HG02852 (cell line): Measurements from ENCODE around the gene DCTN4.
A peak's percentile ranks its signal among the peaks of the same experiment; 100 is the strongest.
"Not testable (repeated sequence)": the region's sequence is repeated elsewhere in the genome, so short reads cannot be mapped to it uniquely, and the experiment has no call there.

Experiments used
- ATAC-seq: cut with Tn5 transposase; IDR thresholded peaks from one replicate; pipeline ENCODE4 v1.9.1; 2021; ENCODE audit warnings: mild to moderate bottlenecking, moderate library complexity; ENCODE audit not compliant: unreplicated experiment

Gene DCTN4

DNA sequence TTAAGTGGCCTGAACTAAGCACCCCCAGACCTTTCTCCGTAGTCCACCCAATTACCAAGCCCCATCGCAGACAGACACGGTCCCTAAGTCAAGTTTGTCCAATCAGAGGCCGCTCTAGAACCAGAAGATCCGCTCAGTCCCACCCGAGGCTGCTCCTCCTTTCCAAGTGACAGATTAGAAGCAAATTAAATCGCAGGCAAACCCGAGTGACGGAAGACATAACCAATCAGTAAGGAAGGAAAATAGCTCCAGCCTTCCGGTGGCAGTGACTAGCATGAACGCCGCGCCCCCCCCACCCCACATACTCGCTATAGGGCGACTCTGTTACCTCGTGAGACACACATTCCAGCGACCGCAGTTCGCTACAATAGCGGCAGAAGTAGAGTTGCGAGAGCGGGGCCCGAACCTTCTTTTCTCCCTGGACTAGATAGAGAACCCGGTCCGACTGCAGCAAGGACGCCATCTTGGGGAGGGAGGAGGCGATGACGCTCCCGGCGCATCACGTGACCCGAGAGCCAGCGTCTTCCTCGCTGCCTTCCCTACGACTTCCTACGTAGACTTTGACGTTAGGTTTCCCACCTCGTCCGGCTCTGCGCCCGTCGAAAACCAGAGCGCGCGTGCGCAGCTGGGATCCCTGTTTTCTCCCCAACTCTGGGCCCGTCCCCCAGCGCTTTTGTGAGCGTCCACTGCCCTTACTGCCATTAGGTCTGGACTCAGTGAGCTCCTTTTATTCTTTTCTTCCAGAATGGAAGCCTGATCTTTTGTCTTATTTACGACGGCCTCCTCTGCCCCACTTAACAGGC is at the start of gene DCTN4:
Gene DCTN4 (minus strand): TSS at position 487 of the 803 bp plus-strand sequence. CDS start 24 bp downstream, at position 463.
- peak; percentile 96 for ATAC-seq

DNA sequence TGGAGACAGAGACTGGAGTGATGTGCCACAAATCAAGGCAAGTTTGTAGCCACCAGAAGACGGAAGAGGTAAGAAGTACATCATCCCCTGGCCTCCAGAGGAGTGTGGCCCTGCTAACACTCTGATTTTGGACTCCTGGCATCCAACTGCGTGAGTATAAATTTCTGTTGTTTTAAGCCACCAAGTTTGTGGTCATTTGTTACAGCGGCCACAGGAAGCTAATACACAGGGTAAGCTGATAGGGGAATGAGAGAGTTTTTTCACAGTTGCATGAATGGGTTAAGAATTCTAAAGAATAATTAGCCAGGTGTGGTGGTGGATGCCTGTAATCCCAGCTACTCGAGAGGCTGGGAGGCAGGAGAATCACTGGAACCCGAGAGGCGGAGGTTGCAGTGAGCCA is 45.6 kb upstream of the DCTN4 start:
- no peak for ATAC-seq

DNA sequence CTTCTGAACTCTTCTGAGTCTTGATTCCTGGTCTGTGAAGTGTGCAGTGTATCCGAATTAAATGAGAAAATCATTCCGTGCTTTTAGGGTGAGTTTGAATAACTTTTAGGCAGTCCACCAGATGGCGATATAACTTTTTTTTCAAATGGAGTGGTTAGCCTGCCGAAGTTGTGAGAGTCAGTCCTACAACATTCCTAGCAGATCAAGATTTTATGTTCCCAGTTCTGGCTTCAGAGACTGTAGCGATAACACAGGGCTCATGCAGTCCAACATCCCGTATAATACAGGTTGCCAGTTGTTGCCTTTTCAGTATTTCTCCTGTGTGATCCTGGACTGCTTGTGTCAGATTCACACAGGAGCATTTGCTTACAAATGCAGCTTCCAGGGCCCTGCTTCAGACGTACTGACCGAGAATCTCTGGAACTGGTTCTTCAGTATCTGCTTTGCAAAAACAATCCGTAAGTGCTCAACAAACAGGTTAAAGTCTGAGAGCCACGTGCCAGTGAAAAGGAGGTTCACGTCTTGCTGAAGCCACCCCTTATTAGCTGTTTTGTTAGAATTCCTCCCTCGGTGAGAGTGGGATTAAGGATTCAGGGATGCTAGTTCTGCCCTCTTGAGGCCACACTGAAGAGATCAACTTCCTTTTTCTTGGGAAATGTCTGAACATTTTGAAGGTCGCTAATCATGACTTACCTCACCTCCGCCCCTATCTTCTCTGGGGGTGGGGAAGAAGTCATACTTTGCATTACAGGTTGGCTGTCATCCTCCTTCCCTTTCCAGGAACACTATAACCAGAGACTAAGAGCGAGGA is 42.5 kb upstream of the DCTN4 start:
- ATAC-seq = peak; percentile 63

DNA sequence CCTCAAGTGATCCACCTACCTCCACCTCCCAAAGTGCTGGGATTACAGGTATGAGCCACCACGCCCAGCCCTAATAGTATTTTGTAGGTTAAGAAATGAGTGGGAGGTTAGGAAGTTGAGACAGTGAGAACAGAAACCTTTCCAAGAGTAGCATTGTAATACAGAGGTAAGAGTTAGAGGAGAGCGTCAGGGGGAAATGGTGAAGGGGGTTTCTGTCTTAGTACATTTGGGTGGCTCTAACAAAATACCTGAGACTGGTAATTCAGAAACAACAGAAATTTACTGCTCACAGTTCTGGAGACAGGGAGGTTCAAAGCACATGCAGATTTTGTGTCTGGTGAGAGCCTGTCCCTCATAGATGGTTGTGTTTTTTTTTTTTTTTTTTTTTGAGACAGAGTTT is 38.6 kb upstream of the DCTN4 start:
- no peak for ATAC-seq

DNA sequence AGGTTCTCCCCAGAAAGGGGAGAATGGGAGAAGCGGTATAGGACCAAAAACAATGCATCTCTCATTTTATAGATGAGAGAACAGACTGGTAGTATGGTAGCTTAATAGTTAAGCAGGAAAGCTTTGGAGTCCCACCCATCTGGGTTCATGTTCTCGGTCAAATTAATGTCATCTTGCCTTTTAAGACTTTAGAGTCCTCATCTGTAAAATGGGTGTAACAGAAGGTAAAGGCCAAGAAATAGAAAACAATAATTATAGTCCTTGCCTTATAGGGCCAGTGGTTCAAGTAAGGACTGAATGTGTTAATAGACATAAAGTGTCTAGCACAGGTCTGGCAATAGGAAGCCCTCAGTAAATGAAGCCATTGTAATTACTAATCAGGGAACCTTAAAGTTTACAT is 36.1 kb upstream of the DCTN4 start:
- no peak for ATAC-seq

DNA sequence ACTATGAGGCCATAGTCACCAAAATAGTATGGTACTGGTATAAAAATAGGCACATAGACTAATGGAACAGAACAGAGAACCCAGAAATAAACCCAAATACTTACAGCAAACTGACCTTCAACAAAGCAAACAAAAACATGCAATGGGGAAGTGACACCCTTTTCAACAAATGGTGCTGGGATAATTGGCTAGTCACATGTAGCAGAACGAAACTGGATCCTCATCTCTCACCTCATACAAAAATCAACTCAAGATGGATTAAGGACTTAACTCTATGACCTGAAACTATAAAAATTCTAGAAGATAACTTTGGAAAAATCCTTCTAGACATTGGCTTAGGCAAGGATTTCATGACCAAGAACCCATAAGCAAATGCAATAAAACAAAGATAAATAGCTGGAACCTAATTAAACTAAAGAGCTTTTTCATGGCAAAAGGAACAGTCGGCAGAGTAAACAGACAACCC is 34.6 kb upstream of the DCTN4 start:
- ATAC-seq = not testable (repeated sequence)

DNA sequence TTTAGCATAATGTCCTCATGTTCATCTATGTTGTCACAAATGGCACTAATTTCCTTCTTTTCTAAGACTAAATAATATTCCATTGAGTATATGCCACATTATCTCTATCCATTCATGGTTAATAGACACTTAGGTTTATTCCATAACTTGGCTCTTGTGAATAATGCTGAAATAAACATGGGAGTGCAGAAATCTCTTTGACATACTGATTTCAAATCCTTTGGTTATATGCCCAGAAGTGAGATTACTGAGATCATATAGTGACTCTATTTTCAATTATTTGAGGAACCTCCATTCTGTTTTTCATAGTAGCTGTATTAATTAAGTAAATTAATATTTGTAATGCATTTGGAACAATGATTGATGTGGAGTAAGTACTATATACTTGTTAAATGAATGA is 32.7 kb upstream of the DCTN4 start:
- ATAC-seq = no peak

DNA sequence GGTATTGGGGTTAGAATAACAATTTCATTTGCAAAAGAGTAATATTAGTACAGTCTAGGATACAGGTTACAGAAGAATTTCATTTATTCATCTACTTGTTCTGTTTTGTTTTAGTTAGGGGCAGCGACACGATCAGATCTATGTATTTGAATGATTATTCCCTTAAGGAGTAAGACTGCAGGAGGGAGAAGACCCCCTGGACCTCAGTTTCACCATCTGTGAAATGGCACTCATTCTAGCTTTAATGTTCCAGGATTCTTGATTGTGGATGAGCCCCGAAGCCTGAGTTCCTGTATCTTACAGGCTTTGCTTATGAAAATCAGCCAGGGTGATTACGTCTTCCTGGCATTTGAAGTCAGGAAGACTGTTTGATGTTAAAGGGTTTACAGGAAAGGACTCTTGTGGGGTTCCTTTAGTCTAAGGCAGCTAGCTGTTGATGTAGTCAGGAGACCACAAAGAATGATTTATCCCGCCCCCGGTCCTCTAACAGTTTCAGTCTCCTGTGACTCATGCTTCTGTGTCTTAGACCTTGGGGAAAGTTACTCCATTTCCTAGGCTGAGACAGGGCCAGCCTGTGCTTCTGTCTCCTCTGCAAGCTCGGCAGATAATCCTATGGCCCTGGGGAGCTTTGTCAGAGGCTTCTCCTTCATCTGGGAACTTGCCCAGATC is 31.3 kb upstream of the DCTN4 start:
- peak; percentile 98 for ATAC-seq

DNA sequence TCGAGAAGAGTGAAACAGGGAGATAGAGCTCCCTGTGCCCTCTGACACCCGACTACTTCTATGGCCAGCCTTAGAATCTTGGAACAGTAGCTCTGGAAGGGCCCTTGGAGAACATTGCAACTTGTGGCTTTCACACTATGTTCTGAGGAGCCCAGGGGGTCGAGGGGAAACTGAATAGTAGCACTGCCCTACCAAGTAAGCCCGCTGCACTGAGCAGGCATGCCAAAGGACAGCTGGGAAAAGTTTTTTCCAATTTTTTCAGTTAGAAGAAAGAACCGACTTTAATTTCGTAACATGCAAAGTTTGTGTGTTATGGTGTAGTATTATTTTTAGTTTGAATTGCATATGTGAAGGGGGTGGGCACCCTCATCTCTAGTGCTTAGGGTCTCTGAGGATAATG is 30.6 kb upstream of the DCTN4 start:
- no peak for ATAC-seq

DNA sequence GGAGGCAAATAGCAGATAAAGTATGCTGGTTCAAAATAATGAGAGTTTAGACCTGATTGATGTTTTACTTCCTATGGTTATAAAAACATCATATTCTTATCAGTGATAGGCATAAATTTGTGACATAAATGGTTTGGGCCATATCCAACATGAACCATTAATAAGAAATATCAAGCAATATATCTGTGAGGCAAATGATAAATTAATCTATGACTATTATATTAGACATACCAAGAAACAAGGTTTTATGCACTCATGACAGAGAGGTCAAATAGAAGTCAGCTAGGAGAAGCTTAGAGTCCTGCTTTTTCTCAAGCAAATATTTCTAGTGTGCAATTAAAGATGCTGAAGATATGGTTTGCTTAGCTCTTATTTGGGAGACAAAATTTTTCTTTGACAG is 30.2 kb upstream of the DCTN4 start:
- ATAC-seq = no peak

DNA sequence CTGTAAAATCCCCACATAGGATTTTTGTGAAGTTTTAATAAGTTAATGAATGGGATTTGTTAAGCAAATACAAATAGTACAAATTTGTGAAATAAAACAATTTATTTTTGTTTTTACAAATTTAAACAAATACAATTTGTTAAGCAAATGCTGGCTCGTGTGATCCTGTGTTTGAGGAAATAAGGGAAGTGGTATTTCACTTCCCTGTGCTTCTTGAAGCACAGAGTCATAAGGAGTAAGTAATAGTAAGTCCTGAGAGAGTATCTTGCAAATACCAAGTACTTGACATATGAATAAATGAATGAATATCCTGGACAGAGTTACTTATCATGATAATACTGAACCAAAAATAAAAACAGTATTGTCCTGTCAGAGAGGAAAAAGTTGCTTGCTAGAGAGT is 28.8 kb upstream of the DCTN4 start:
- ATAC-seq = no peak

DNA sequence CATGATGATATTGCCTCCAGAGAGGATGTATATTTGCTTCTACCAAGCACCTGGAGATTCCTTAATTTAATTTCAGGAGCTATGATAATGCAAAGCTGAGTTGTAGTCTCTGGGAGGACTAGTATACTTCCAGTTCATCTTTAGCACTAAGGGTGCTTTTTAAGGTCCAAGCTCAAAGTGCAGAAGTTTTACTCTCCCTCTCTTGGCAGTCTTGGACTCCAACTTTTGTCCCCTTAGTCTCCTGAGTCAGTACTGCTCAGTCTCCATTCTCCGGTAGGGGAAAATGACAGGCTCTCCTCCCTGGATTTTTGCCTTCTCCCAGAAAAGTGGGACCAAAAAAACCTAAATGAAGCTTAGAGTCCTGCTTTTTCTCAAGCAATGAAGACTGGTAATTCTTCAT is 28.1 kb upstream of the DCTN4 start:
- no peak for ATAC-seq

DNA sequence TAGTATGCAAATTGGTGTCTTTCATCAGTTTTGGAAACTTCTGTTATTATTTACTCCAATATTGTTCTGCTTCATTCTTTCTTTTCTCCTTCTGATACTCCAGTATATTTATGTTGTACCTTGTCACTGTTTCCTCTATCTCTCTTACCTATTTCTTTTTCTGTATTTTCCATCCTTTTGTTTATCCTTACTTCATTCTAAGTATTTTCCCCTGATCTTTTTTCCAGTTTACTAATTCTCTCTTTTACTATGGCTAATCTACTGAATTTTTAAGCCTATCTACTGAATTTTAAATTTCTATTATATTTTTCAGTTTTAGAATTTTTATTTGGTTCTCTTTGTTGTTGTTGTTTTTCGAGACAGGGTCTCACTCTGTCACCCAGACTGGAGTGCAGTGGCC is 27.1 kb upstream of the DCTN4 start:
- ATAC-seq = no peak

DNA sequence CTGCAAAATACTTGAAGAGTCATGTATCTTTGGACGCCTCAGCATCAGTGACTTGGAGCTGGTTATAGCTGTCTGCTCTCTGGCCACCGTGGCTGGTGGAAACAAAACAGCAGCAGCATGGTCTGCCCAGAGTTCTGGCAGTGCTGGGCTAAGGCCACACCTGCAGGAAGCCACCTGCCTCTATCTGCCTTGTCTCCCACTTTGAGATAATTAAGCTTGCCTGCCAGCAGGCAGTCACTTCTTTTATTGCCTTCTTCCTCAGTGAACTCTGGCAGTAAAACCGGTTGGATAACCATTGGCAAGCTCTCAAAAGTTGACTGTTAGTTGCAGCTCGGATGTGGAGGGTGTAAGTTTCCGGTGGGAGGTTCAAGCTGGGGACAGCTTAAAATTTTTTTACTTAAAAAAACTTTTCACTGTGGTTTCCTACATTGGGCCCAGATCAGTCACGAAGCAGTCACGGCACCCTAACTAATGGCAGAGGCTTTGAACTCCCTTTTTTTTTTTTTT is 24.7 kb upstream of the DCTN4 start:
- peak; percentile 48 for ATAC-seq

DNA sequence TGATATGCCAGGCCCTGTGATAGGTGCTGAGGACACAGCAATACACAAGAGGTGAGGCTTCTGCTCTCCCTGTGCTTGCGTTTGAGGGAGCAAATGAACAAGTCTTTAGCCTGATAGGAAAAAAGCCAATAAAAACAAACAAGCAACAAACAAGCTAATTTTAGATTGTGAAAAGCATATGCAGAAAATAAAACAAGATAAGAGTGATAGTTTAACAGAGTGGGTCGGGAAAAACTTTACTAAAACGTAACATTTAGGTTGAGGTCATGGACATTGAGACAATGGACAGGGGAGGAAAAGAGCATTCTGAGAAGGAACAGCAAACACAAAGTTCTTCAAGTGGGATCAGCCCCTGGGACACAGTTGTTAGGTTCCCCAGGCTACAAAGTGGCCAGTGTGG is 24.0 kb upstream of the DCTN4 start:
- no peak for ATAC-seq

DNA sequence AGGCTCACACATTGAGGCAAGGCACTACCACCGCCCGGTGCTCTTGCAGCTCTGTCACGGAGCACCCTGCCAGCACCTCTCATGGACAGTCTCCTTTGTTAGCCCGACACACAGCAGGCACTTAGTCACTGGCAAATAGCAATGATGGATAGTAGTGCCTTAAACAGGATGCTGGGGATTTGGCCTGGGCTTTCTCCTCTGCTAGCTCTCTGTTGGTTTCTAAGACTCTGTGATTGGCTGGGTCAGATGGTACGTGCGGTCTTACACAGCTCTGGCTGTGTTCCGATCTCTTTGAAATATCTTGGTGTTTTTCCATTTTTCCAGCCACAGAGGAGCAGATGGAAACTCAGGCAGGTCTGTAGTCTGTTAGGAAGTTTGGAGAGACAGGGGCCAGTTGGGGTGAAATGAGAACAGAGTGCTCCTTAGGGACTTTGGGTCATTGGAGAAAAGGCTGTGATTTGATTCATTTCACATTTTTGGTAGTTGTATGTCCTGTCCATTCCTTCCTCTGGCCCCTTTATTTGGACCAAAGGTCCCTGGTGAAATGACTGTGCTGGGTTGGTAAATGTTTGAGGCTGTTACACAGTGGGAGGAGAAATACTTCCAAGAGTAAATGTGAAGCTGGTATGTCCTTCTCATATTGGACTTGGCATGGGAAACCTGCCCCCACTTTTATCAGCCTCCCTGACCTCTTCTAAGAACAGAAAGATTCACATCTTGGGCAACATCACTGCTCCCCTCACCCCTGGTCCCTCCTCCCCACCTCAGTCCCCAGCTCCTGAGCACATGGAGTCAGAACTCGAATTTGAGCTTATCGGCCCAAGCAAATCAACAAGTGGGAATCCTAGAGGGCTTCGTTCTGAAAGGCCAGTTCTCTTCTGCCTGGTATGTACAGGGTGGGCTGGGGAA is 23.1 kb upstream of the DCTN4 start:
- ATAC-seq = no peak

DNA sequence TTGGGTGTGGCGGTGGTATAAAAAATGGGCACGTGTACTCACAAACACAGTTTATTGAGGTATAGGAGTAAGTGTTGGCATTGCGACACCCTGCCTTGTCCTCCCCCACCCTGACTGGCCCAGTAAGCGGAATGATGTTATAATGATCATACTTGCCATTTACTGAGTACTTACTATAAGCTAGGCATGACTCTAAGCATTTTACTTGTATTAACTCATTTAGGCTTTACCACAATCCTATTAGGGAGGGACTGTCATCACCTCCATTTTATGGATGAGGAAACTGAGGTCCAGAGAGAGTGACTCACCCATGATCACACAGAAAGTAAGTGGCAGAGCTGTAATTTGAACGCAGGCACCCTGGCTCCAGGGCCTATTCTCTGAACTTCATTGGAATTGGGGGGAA is 22.0 kb upstream of the DCTN4 start:
- no peak for ATAC-seq

DNA sequence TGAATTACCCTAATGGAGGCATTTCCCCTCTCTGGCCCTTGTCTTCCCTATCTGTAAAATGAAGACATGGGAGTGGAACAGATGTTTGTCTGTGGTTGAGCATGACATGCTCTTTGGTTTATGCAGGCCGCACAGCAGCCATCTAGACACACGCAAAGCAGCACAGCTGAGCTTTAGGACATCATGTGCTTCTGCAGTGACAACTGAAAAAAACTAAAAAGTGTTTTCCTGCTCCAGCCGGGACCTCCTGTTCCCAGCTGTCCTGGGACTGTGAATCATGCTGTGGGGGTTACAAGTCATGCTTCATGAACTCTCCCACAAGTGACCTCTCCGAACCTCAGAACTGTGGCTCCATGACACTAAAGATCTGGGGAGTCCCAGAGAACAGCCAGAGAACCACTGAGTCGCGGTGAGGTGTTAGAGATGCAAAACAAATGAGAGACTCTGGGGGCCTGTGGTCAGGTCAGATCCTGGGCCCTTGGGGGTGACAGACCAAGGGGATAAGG is 21.4 kb upstream of the DCTN4 start:
- peak; percentile 53 for ATAC-seq

DNA sequence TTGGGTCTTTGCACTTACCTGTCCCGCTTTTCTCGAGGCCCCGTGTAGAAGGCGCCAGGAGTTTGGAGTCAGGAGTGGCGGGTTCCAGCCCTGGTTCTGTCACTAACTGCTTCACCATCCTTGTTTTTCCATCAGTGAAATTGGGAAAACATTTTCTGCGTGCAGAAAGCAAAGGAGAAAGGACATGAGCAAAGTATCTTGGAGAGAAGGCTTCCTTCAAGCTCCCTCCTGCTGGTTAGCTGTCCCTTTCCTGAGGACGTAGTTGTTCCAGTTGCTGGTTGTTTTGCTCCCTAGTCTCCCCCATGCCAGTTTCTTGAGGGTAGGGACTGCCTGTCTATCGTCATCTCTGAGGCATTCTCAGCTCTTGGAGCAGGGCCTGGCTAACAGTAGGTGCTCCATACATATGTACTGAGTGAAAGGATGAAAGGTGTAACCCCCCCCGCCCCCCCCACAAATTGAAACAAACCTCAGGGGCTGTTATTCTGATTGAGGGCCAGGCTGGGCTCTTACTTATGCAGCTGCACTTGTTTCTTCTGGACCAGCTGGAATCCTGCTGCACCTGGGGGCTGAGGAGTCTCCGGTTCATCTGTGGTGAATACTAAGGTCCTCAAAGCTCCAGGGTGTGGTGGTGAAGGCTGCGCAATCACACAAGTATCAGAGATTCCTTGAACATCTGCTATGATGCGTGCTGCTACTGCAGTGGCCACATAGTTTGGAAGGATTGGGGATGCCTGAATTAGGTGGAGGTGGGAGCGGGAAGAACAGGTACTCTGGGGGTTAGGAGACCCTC is 20.8 kb upstream of the DCTN4 start:
- ATAC-seq = peak; percentile 1
